K562 (cell line): Measurements from ENCODE around the gene TEX54. TPM values are rescaled to one million over a fixed set of nuclear protein-coding genes. Genes with fewer than 3 reads are reported as not detected.

Experiments
- BMI1 ChIP-seq: fragments of 150-350 bp; IDR thresholded peaks from 2 replicates; pipeline ENCODE4 v1.6.1; 2014; ENCODE audit warnings: low read length
- CBX3 ChIP-seq, 2 experiments: IDR thresholded peaks; 1 replicate in 1 of 2; 2 replicates in 1 of 2; pipeline ENCODE4 v1.6.1; 2012; ENCODE audit warnings: inconsistent platforms in 2 of 2, low read length in 2 of 2, borderline replicate concordance in 1 of 2, control low read depth in 1 of 2
- CBX8 ChIP-seq: fragments of 200-600 bp; sonication (generic); IDR thresholded peaks from 2 replicates; pipeline ENCODE4 v1.6.1; 2012; ENCODE audit warnings: borderline replicate concordance, mixed run types, low read depth, mild to moderate bottlenecking, moderate library complexity, mixed read lengths, low read length, control low read depth, inconsistent platforms; ENCODE audit not compliant: poor library complexity, severe bottlenecking; ENCODE audit errors: extremely low read depth
- CREBBP ChIP-seq: IDR thresholded peaks from one replicate; pipeline ENCODE4 v1.6.1; 2012; ENCODE audit warnings: low read depth, mild to moderate bottlenecking, control low read depth, inconsistent platforms, low read length
- DMBX1 ChIP-seq: fragments of 250-450 bp; sonication (Bioruptor Pico); IDR thresholded peaks from 2 replicates; pipeline ENCODE4 v1.8.0; 2022; ENCODE audit warnings: inconsistent platforms, mild to moderate bottlenecking, moderate library complexity, borderline replicate concordance
- ESRRA ChIP-seq: fragments of 450-650 bp; IDR thresholded peaks from 2 replicates; pipeline ENCODE4 v1.6.1; 2014; ENCODE audit warnings: low read depth, mild to moderate bottlenecking, moderate library complexity, borderline replicate concordance
- ETV5 ChIP-seq: sonication (generic); formaldehyde crosslinking; IDR thresholded peaks from 2 replicates; pipeline ENCODE4 v1.4.0; 2020; ENCODE audit warnings: low read depth, mild to moderate bottlenecking, missing genetic modification reagents
- FOXK1 ChIP-seq: sonication (generic); formaldehyde crosslinking; IDR thresholded peaks from 2 replicates; pipeline ENCODE4 v1.8.0; 2022; ENCODE audit warnings: missing genetic modification reagents, mild to moderate bottlenecking, borderline replicate concordance
- FOXM1 ChIP-seq, 2 experiments: fragments of 450-650 bp in 1 of 2; sonication (generic) in 1 of 2; formaldehyde crosslinking in 1 of 2; IDR thresholded peaks; 2 replicates each; pipeline versions ENCODE4 v1.6.1 to v1.9.0; 2017 to 2022; ENCODE audit warnings: low read depth in 2 of 2, mild to moderate bottlenecking in 2 of 2, missing genetic modification reagents in 1 of 2, moderate library complexity in 1 of 2
- FOXO4 ChIP-seq: fragments of 450-650 bp; formaldehyde crosslinking; IDR thresholded peaks from 2 replicates; pipeline ENCODE4 v1.4.0; 2020; ENCODE audit warnings: mild to moderate bottlenecking, moderate library complexity
- HDAC3 ChIP-seq: fragments of 450-650 bp; IDR thresholded peaks from 2 replicates; pipeline ENCODE4 v1.6.1; 2018; ENCODE audit warnings: borderline replicate concordance, mild to moderate bottlenecking, moderate library complexity; ENCODE audit not compliant: partially characterized antibody
- JUN ChIP-seq, 2 experiments: sonication (generic) in 1 of 2; formaldehyde crosslinking in 1 of 2; IDR thresholded peaks; 2 replicates each; pipeline versions ENCODE4 v1.6.1 to v1.8.0; 2012 to 2022; ENCODE audit warnings: borderline replicate concordance in 2 of 2, mild to moderate bottlenecking in 2 of 2, improper control_type of control experiment in 1 of 2, low read depth in 1 of 2, low read length in 1 of 2, missing genetic modification reagents in 1 of 2
- PCBP1 ChIP-seq: fragments of 200-400 bp; formaldehyde crosslinking; IDR thresholded peaks from 2 replicates; pipeline ENCODE4 v1.6.1; 2018; ENCODE audit warnings: mild to moderate bottlenecking, low read depth, low read length; ENCODE audit not compliant: poor library complexity, severe bottlenecking
- SOX6 ChIP-seq: fragments of 450-650 bp; IDR thresholded peaks from 2 replicates; pipeline ENCODE4 v1.6.1; 2014; ENCODE audit warnings: mild to moderate bottlenecking
- SRSF9 ChIP-seq: fragments of 200-400 bp; formaldehyde crosslinking; IDR thresholded peaks from 2 replicates; pipeline ENCODE4 v1.6.1; 2017; ENCODE audit warnings: low read depth, low read length, borderline replicate concordance
- XRCC4 ChIP-seq: IDR thresholded peaks from one replicate; pipeline ENCODE4 v1.6.1; 2011; ENCODE audit not compliant: insufficient read depth, insufficient read length; ENCODE audit errors: extremely low read depth
- XRCC5 ChIP-seq: fragments of 200-400 bp; formaldehyde crosslinking; IDR thresholded peaks from 2 replicates; pipeline ENCODE4 v1.6.1; 2017; ENCODE audit warnings: low read depth, mild to moderate bottlenecking, low read length
- ZFX ChIP-seq: sonication (generic); formaldehyde crosslinking; IDR thresholded peaks from 2 replicates; pipeline ENCODE4 v1.8.0; 2022; ENCODE audit warnings: mild to moderate bottlenecking, missing genetic modification reagents, moderate library complexity
- ZNF184 ChIP-seq: sonication (generic); formaldehyde crosslinking; IDR thresholded peaks from 2 replicates; pipeline ENCODE4 v1.5.0; 2020; ENCODE audit warnings: missing genetic modification reagents
- ZNF507 ChIP-seq: conservative IDR thresholded peaks from 2 replicates; pipeline ENCODE4 v1.6.1; 2017; ENCODE audit warnings: missing genetic modification characterization, missing compliant biosample characterization
- ZNF717 ChIP-seq: fragments of 250-450 bp; sonication (Bioruptor Pico); IDR thresholded peaks from 2 replicates; pipeline ENCODE4 v1.5.0; 2021
- ZSCAN32 ChIP-seq: fragments of 450-650 bp; formaldehyde crosslinking; IDR thresholded peaks from 2 replicates; pipeline ENCODE4 v1.4.0; 2020; ENCODE audit warnings: mild to moderate bottlenecking, moderate library complexity
- ZZZ3 ChIP-seq: fragments of 450-650 bp; IDR thresholded peaks from 2 replicates; pipeline ENCODE4 v1.6.1; 2016; ENCODE audit warnings: antibody characterized with exemption, mild to moderate bottlenecking, moderate library complexity
- polyA plus RNA-seq, 8 experiments: library from polyadenylated mRNA; depleted of rRNA in 4 of 8; stranded (reverse) in 5 of 8; unstranded in 3 of 8; fragments of >200 nt; fragmentation: Nextera tagmentation in 2 of 8; fragmentation: Illumina TruSeq in 1 of 8; extraction: Ambion mirVana in 2 of 8; extraction: Trizol in 1 of 8; gene quantifications; 2 replicates each; pipeline versions ENCODE4 v1.2.1 to v1.2.3, GENCODE V29; 2011 to 2014; ENCODE audit warnings: inconsistent platforms in 1 of 8, missing spikeins in 1 of 8
- total RNA-seq, 7 experiments: library from RNA; depleted of rRNA in 6 of 7; stranded (reverse); fragments of >200 nt in 6 of 7; fragmentation: Illumina TruSeq in 2 of 7; extraction: Trizol in 2 of 7; gene quantifications; 2 replicates each; pipeline versions ENCODE4 v1.2.1 to v1.2.3, GENCODE V29; 2011 to 2021; ENCODE audit warnings: low replicate concordance in 1 of 7
- TF ChIP-seq, protein P1 (sequence below): fragments of 250-450 bp; sonication (Bioruptor Pico); IDR thresholded peaks from 2 replicates; pipeline ENCODE4 v1.6.1; 2021; ENCODE audit warnings: mild to moderate bottlenecking

TEX54 gene
- total and polyA plus RNA-seq, 9 of the 15 experiments (the other 6 are each of a cell fraction or from before 2014, with no cell fraction given), result not detected

DNA sequence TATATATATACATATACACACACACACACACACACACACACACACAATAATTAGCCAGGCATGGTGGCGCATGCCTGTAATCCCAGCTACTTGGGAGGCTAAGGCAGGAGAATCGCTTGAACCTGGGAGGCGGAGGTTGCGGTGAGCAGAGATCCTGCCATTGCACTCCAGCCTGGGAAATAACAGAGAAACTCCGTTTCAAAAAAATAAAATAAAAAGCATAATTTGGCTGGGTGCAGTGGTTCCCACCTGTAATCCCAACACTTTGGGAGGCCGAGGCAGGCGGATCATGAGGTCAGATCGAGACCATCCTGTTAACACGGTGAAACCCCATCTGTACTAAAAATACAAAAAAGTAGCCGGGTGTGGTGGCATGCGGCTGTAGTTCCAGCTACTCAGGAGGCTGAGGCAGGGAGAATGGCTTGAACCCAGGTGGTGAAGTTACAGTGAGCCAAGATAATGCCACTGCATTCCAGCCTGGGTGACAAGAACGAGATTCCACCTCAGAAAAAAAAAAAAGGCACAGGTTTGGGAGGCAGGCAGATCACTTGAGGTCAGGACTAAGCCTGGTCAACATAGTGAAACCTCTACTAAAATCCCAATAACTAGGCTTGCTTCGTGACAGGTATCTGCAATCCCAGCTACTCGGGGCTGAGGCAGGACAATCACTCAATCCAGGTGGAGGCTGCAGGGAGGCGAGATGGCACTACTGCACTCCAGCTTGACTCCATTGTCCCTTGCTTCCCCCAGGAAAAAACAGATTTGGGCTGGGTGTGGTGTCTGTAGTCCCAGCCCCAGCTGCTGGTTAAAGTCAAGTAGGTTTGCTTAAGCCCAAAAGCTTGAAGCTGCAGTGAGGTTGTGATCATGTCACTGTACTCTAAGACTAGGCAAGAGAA is 18.5 kb upstream of the TEX54 start (continued):
- no peak for TF ChIP-seq ZNF184 (CRISPR knock-in tag)
- no peak for TF ChIP-seq ZNF717 (CRISPR knock-in tag)
- TF ChIP-seq HDAC3, result no peak
- no peak for TF ChIP-seq CBX8
- TF ChIP-seq ETV5 (CRISPR knock-in tag), result no peak
- no peak for TF ChIP-seq FOXO4 (CRISPR knock-in tag)
- TF ChIP-seq FOXK1 (CRISPR knock-in tag), result peak; percentile 75; the same call in 1 of the 2 replicates
- no peak for TF ChIP-seq DMBX1 (CRISPR knock-in tag)
- no peak for TF ChIP-seq CREBBP
- no peak for TF ChIP-seq SRSF9
- TF ChIP-seq ZFX (CRISPR knock-in tag), result no peak
- no peak for TF ChIP-seq BMI1
- TF ChIP-seq XRCC5, result no peak; the same call in 1 of the 2 replicates
- TF ChIP-seq PCBP1, result no peak
- TF ChIP-seq ZSCAN32 (CRISPR knock-in tag), result no peak
- TF ChIP-seq CBX3 (IDR thresholded peaks at IDR 0.05; ENCODE audit: borderline replicate concordance in 1 of 2, low read length in 2 of 2), result 0 out of 3 replicates have a peak, but pooled peaks of 1 of the 2 experiments have one; percentile 11
- no peak for TF ChIP-seq ESRRA
- TF ChIP-seq FOXM1 (IDR thresholded peaks at IDR 0.05; ENCODE audit: low read depth), result no peak
- TF ChIP-seq FOXM1 (CRISPR knock-in tag; IDR thresholded peaks at IDR 0.05; ENCODE audit: low read depth), result 0 out of 2 replicates have a peak, but pooled peaks have one; percentile 37
- TF ChIP-seq JUN (IDR thresholded peaks at IDR 0.05; ENCODE audit: borderline replicate concordance, low read depth, low read length), result no peak
- no peak for TF ChIP-seq JUN (CRISPR knock-in tag; IDR thresholded peaks at IDR 0.05; ENCODE audit: borderline replicate concordance)
- TF ChIP-seq ZNF507, result no peak
- TF ChIP-seq, protein P1, sequence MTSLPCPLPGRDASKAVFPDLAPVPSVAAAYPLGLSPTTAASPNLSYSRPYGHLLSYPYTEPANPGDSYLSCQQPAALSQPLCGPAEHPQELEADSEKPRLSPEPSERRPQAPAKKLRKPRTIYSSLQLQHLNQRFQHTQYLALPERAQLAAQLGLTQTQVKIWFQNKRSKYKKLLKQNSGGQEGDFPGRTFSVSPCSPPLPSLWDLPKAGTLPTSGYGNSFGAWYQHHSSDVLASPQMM (CRISPR knock-in tag), result no peak
- TF ChIP-seq SOX6, result peak; percentile 29; the same call in 1 of the 2 replicates
- no peak for TF ChIP-seq ZZZ3
- no peak for TF ChIP-seq XRCC4
